ENCODE results near the gene DYDC2. TPM values are rescaled to one million over a fixed set of nuclear protein-coding genes. Genes with fewer than 3 reads are reported as not detected.
A peak's percentile ranks its signal among the peaks of the same experiment; 100 is the strongest.

DYDC2 gene, protein sequence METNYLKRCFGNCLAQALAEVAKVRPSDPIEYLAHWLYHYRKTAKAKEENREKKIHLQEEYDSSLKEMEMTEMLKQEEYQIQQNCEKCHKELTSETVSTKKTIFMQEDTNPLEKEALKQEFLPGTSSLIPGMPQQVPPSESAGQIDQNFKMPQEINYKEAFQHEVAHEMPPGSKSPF
- total RNA-seq = not detected
- polyA plus RNA-seq = not detected

DNA sequence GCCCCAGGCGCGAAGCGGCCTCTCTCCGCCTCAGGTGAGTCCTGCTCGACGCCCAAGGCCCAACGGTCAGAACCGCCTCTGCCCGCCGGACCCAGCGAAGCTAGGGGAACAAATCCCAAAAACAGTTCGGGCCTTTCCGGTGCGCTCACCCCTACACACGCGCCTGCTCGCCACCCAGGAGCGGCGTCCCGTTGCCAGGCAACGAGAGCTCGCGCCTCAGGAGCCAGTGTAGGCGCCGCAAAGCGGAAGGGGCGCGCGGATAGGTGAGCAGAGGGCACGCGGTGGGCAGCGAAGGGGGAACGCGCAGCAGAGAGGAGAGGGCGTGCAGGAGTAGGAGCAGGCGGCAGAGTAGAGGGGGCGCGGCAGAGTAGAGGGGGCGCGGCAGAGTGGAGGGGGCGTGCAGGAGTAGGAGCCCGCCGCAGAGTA is at the start of gene DYDC2, which contains the start of gene DYDC1:
DYDC2 (plus strand) TSS at position 219 of the 426 bp plus-strand sequence. CDS start 5,663 bp downstream, outside the sequence.
DYDC1 (minus strand) TSS at position 193 of the 426 bp plus-strand sequence. CDS start 4,154 bp downstream, outside the sequence.
- Mint-ChIP-seq H3K27me3 (peaks cover 29 to 34% of the 10 kb centered on the region in 2 donors), H3K27ac (peak within 1 kb of the TSS in 1 of 7 donors; percentile 53), H3K9me3 (no peaks in the 10 kb centered on the region), H3K36me3 (no peaks in the 10 kb centered on the region), H3K4me3 (peak within 1 kb of the TSS; percentile 57 to 84 (median 70)), H3K4me1 (peaks cover 0 to 21% (median 5%) of the 10 kb centered on the region in 4 donors)
- H3K36me3 ChIP-seq (ENCODE audit: insufficient read depth, low read length) = no peaks in the 10 kb centered on the region
- H3K27ac ChIP-seq (ENCODE audit: low read depth, low read length) = no peak within 1 kb of the TSS
- no peaks in the 10 kb centered on the region for H3K9me3 ChIP-seq (ENCODE audit: control insufficient read depth in 1 of 2, low read length in 2 of 2)
- no peaks in the 10 kb centered on the region for H3K4me1 ChIP-seq (ENCODE audit: insufficient read depth, low read length)
- intact Hi-C loops (cut with micrococcal nuclease) = no loop called here
- CTCF ChIA-PET (ENCODE audit: partially characterized antibody) = no interaction called here
- no peaks in the 10 kb centered on the region for H3K27me3 ChIP-seq (ENCODE audit: insufficient read depth, low read length)
- DNase-seq = peak in 3 of 5 donors; percentile 8 to 39 (median 27)
- no peak within 1 kb of the TSS for H3K4me3 ChIP-seq (ENCODE audit: low read length in 2 of 2)
- POLR2A ChIA-PET (ENCODE audit: partially characterized antibody) = no interaction called here

DNA sequence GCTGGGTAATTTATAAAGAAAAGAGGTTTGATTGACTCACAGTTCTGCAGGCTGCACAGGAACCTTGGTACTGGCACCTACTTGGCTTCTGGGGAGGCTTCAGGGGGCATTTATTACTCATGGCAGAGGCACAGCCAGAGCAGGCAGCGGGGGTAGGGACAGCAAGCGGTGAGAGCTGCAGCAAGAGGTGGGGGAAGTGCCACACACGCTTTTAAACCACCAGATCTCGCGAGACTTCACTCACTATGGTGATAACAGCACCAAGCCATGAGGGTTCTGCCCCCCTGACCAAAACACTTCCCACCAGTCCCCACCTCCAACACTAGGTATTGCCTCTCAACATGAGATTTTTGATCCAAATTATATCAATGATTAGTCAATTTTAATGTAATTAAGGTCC is 43.1 kb upstream of the DYDC2 start:
- Histone ChIP-seq H3K36me3 (ENCODE audit: insufficient read depth, low read length) (no peaks in the 10 kb centered on the region), H3K27me3 (ENCODE audit: insufficient read depth, low read length) (no peaks in the 10 kb centered on the region), H3K27ac (ENCODE audit: low read depth, low read length) (no peak overlapping the region), H3K9me3 (ENCODE audit: control insufficient read depth in 1 of 2, low read length in 2 of 2) (no peaks in the 10 kb centered on the region), H3K4me1 (ENCODE audit: insufficient read depth, low read length) (no peaks in the 10 kb centered on the region), H3K4me3 (ENCODE audit: low read length in 2 of 2) (no peak overlapping the region)
- intact Hi-C loops (cut with micrococcal nuclease) = no loop called here
- Mint-ChIP-seq H3K9me3 (peaks cover 0 to 6% (median 4%) of the 10 kb centered on the region in 8 donors), H3K27ac (no peak overlapping the region), H3K4me3 (no peak overlapping the region), H3K4me1 (no peaks in the 10 kb centered on the region), H3K36me3 (no peaks in the 10 kb centered on the region), H3K27me3 (peaks cover 0 to 1% of the 10 kb centered on the region in 2 donors)
- DNase-seq = no peak
- CTCF ChIA-PET (ENCODE audit: partially characterized antibody) = no interaction called here
- POLR2A ChIA-PET (ENCODE audit: partially characterized antibody) = no interaction called here

DNA sequence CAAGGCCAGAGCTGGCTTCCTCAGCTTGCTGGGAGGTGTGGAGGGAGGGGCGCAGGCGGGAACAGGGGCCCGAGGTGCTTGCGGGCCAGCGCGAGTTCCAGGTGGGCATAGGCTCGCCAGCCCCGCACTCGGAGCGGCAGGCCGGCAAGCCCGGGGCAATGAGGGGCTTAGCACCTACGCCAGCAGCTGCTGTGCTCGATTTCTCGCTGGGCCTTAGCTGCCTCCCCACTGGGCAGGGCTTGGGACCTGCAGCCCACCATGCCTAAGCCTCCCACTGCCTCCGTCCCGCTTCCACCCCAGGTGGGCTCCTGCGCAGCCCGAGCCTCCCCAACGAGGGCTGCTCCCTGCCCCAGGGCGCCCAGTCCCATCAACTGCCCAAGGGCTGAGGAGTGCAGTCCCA is 41.2 kb upstream of the DYDC2 start:
- no peaks in the 10 kb centered on the region for H3K4me1 Mint-ChIP-seq
- CTCF ChIA-PET (ENCODE audit: partially characterized antibody) = no interaction called here
- no peak overlapping the region for H3K27ac Mint-ChIP-seq
- H3K27me3 Mint-ChIP-seq = peaks cover 5 to 7% of the 10 kb centered on the region in 2 donors
- H3K4me3 Mint-ChIP-seq = no peak overlapping the region
- no peaks in the 10 kb centered on the region for H3K9me3 Mint-ChIP-seq
- Histone ChIP-seq H3K27ac (ENCODE audit: low read depth, low read length) (no peak overlapping the region), H3K4me3 (ENCODE audit: low read length in 2 of 2) (no peak overlapping the region), H3K36me3 (ENCODE audit: insufficient read depth, low read length) (no peaks in the 10 kb centered on the region), H3K27me3 (ENCODE audit: insufficient read depth, low read length) (no peaks in the 10 kb centered on the region), H3K4me1 (ENCODE audit: insufficient read depth, low read length) (no peaks in the 10 kb centered on the region), H3K9me3 (ENCODE audit: control insufficient read depth in 1 of 2, low read length in 2 of 2) (no peaks in the 10 kb centered on the region)
- POLR2A ChIA-PET (ENCODE audit: partially characterized antibody) = no interaction called here
- DNase-seq = no peak
- no peaks in the 10 kb centered on the region for H3K36me3 Mint-ChIP-seq
- intact Hi-C loops (cut with micrococcal nuclease) = no loop called here

DNA sequence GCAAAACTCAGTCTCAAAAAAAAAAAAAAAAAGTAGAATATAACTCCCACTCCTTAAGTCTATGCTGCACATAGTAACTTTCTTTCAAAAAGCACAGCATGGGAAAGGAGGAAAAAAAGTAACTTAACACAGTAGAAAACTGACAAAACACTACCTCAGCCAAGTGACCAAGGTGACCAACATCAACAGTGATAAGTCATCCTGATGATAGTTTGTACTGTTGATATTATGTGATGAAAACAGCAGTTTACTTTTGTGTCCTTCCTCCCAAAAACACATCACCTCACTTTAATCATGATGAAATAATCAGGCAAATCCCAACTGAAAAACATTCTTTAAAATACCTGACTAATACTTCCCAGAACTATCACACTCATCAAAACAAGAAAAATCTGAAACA is 37.8 kb upstream of the DYDC2 start:
- no peaks in the 10 kb centered on the region for H3K4me1 ChIP-seq (ENCODE audit: insufficient read depth, low read length)
- no peaks in the 10 kb centered on the region for H3K4me1 Mint-ChIP-seq
- no peak overlapping the region for H3K4me3 Mint-ChIP-seq
- DNase-seq = no peak
- no peaks in the 10 kb centered on the region for H3K9me3 ChIP-seq (ENCODE audit: control insufficient read depth in 1 of 2, low read length in 2 of 2)
- H3K27me3 Mint-ChIP-seq = peaks cover 5 to 9% of the 10 kb centered on the region in 2 donors
- CTCF ChIA-PET (ENCODE audit: partially characterized antibody) = no interaction called here
- intact Hi-C loops (cut with micrococcal nuclease) = no loop called here
- H3K27ac Mint-ChIP-seq = no peak overlapping the region
- H3K4me3 ChIP-seq (ENCODE audit: low read length in 2 of 2) = no peak overlapping the region
- H3K9me3 Mint-ChIP-seq = no peaks in the 10 kb centered on the region
- POLR2A ChIA-PET (ENCODE audit: partially characterized antibody) = no interaction called here
- H3K27me3 ChIP-seq (ENCODE audit: insufficient read depth, low read length) = no peaks in the 10 kb centered on the region
- H3K36me3 Mint-ChIP-seq = no peaks in the 10 kb centered on the region
- H3K27ac ChIP-seq (ENCODE audit: low read depth, low read length) = no peak overlapping the region
- H3K36me3 ChIP-seq (ENCODE audit: insufficient read depth, low read length) = no peaks in the 10 kb centered on the region

DNA sequence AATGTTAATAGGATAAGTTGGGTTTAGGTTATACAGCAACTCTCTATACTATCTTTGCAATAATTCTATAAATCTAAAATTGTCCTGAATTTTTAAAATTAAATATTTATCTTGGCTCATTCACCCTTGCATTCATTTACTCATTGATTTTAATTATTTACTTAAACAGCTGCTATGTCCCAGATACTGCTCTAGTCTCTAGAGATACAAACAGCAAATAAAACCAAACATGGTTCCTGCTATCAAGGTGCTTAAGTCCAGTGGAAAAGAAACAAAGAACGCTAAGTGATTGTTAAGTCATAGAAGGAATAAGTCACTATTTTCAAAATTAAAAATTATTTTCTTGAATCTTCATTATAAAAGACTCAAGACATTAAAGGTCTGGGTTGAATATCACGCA is 37.3 kb upstream of the DYDC2 start:
- no peak for DNase-seq
- H3K4me3 ChIP-seq (ENCODE audit: low read length in 2 of 2) = no peak overlapping the region
- Mint-ChIP-seq H3K9me3 (no peaks in the 10 kb centered on the region), H3K4me3 (no peak overlapping the region), H3K27me3 (peaks cover 7 to 9% of the 10 kb centered on the region in 2 donors), H3K4me1 (no peaks in the 10 kb centered on the region), H3K27ac (no peak overlapping the region), H3K36me3 (no peaks in the 10 kb centered on the region)
- H3K27me3 ChIP-seq (ENCODE audit: insufficient read depth, low read length) = no peaks in the 10 kb centered on the region
- H3K9me3 ChIP-seq (ENCODE audit: control insufficient read depth in 1 of 2, low read length in 2 of 2) = no peaks in the 10 kb centered on the region
- intact Hi-C loops (cut with micrococcal nuclease) = no loop called here
- POLR2A ChIA-PET (ENCODE audit: partially characterized antibody) = no interaction called here
- H3K4me1 ChIP-seq (ENCODE audit: insufficient read depth, low read length) = no peaks in the 10 kb centered on the region
- CTCF ChIA-PET (ENCODE audit: partially characterized antibody) = no interaction called here
- no peaks in the 10 kb centered on the region for H3K36me3 ChIP-seq (ENCODE audit: insufficient read depth, low read length)
- no peak overlapping the region for H3K27ac ChIP-seq (ENCODE audit: low read depth, low read length)

DNA sequence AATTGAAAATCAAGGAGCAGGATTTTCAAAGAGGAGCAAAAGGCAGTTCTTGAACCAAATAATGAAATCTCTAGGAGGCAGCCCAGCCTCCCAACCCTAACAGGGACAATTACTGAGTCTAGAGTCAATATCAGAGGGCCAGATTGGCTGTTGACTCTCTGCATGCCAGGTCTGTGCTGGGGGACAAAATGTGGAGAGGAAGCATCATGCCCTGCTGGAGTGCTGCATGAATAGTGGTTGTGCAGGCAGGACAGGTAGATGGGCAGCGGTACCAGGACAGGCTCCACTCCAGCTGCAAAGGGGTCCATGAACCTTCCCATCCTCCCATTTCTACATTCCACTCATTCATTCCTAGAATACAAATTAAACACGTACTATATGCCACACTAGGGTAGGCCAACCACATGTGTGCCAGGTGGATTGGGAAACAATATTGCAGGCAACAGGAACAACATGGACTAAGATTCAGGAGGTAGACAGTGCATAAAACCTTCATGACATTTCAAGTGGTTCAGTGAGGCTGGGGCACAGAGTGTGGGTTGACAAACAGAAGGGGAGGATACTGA is 36.8 kb upstream of the DYDC2 start:
- Histone ChIP-seq H3K4me1 (ENCODE audit: insufficient read depth, low read length) (no peaks in the 10 kb centered on the region), H3K4me3 (ENCODE audit: low read length in 2 of 2) (no peak overlapping the region), H3K27ac (ENCODE audit: low read depth, low read length) (no peak overlapping the region), H3K36me3 (ENCODE audit: insufficient read depth, low read length) (no peaks in the 10 kb centered on the region), H3K27me3 (ENCODE audit: insufficient read depth, low read length) (no peaks in the 10 kb centered on the region), H3K9me3 (ENCODE audit: control insufficient read depth in 1 of 2, low read length in 2 of 2) (no peaks in the 10 kb centered on the region)
- DNase-seq = no peak
- Mint-ChIP-seq H3K27ac (no peak overlapping the region), H3K4me1 (no peaks in the 10 kb centered on the region), H3K9me3 (no peaks in the 10 kb centered on the region), H3K36me3 (no peaks in the 10 kb centered on the region), H3K4me3 (no peak overlapping the region), H3K27me3 (peaks cover 7 to 9% of the 10 kb centered on the region in 2 donors)
- POLR2A ChIA-PET (ENCODE audit: partially characterized antibody) = no interaction called here
- CTCF ChIA-PET (ENCODE audit: partially characterized antibody) = no interaction called here
- intact Hi-C loops (cut with micrococcal nuclease) = no loop called here

DNA sequence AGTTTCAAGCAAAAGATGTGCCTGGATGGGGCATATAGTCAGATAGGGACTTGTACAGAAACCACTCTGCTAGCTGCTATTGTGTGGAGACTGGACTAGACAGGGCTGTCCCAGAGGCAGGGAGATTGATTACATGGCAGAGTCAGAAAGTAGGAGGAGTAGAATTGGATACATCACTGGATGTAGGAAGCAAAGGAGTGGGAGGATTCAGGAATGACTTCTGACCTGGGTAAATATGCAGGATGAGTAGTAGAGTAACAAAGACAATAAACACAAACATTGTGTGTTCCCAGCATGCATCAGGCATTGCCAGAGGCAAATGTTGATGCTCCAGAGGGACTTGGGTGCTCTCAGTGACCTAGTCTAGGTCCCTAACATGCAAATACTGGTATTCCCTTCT is 36.2 kb upstream of the DYDC2 start:
- intact Hi-C loops (cut with micrococcal nuclease) = no loop called here
- no peak for DNase-seq
- H3K27ac Mint-ChIP-seq = no peak overlapping the region
- H3K9me3 Mint-ChIP-seq = no peaks in the 10 kb centered on the region
- ChIA-PET POLR2A (ENCODE audit: partially characterized antibody) (no interaction called here), CTCF (ENCODE audit: partially characterized antibody) (no interaction called here)
- Histone ChIP-seq H3K27me3 (ENCODE audit: insufficient read depth, low read length) (no peaks in the 10 kb centered on the region), H3K27ac (ENCODE audit: low read depth, low read length) (no peak overlapping the region), H3K9me3 (ENCODE audit: control insufficient read depth in 1 of 2, low read length in 2 of 2) (no peaks in the 10 kb centered on the region), H3K4me3 (ENCODE audit: low read length in 2 of 2) (no peak overlapping the region), H3K36me3 (ENCODE audit: insufficient read depth, low read length) (no peaks in the 10 kb centered on the region), H3K4me1 (ENCODE audit: insufficient read depth, low read length) (no peaks in the 10 kb centered on the region)
- H3K36me3 Mint-ChIP-seq = no peaks in the 10 kb centered on the region
- no peak overlapping the region for H3K4me3 Mint-ChIP-seq
- peaks cover 7 to 9% of the 10 kb centered on the region in 2 donors for H3K27me3 Mint-ChIP-seq
- no peaks in the 10 kb centered on the region for H3K4me1 Mint-ChIP-seq
